ENCODE measurements around the gene UBE2N.

The UBE2N gene

DNA sequence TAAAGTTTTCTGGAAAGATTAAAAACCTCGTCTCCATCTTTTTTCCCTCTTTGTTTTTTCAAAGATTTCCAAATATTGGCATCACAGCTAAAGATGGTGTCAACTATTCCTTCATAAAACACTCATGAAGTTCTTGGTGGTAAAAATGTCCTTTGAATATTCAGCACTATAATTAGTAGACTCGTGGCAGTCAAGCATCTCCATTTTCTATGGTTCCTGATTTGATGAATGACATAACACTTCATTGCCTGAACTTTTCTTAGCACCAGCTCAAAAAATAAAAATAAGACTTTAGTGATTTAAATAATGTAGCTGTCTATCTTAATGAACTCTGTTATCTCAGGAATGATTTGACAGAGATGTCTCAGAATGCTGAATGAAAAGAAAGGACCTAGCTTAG, 19.7 kb downstream of the UBE2N start (continued):
- TF ChIP-seq ZFP41 (tag by site-specific recombination; IDR thresholded peaks at IDR 0.05; ENCODE audit: borderline replicate concordance), result no peak

DNA sequence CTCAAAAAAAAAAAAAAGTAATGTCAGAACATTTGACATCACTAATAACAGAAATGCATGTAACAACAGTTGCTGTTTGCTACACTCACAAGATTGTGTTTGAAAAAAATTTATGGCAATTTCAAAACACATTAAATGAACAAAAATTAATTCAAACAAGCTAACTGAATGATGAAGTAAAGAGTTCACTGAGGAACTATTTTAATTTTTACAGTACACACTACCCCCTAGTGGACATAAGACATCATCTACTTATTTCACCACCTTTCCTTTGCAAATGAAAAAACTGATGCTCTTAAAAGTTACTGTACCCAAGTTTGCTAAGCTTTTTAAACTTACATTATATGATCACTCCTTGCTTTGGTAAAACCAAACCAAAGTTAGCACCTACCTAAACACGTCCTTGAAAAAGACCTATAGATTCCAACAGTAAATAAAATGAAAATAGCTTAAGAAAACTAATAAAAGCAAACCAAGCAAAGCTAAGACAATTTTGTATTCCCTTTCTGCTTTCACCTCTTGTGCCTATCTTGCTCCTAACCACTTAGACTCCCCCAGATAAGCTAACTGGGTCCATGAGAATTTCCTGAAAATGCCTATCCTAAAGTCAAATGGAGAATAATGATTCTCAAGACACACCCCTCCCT, 22.2 kb downstream of the UBE2N start:
- ChIA-PET CTCF (interaction anchor here (0.5 to 4.6 kb wide), 50 partner anchors 9 to 1515 kb away, joined by 3 to 41 read pairs (median 4); partner anchors contain the start of genes EEA1, MRPL42, NUDT4 and UBE2N), POLR2A (interaction anchor here (0.7 kb wide), 1 partner anchor 414 kb away, joined by 4 read pairs; no protein-coding TSS in a partner anchor)
- H3K9me3 ChIP-seq (ENCODE audit: control insufficient read depth, insufficient read depth, low read depth, low read length), result no peaks in the 10 kb centered on the region
- H3K4me3 ChIP-seq (ENCODE audit: low read depth, low read length), result no peak overlapping the region
- peaks cover 19% of the 10 kb centered on the region; the same call in 1 of the 2 replicates for H3K4me1 ChIP-seq (ENCODE audit: control insufficient read depth, insufficient read depth, low read length)
- H3K27ac ChIP-seq (ENCODE audit: extremely low read depth, low read depth, low read length), result no peak overlapping the region
- no peaks in the 10 kb centered on the region for H3K36me3 ChIP-seq (ENCODE audit: control insufficient read depth in 2 of 2, insufficient read depth in 1 of 2, low read length in 2 of 2)
- TF ChIP-seq, protein P1, sequence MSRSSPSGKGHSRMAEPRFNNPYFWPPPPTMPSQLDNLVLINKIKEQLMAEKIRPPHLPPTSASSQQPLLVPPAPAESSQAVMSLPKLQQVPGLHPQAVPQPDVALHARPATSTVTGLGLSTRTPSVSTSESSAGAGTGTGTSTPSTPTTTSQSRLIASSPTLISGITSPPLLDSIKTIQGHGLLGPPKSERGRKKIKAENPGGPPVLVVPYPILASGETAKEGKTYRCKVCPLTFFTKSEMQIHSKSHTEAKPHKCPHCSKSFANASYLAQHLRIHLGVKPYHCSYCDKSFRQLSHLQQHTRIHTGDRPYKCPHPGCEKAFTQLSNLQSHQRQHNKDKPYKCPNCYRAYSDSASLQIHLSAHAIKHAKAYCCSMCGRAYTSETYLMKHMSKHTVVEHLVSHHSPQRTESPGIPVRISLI (tag by site-specific recombination; IDR thresholded peaks at IDR 0.05), result peak; percentile 75; the same call in 1 of the 2 replicates
- TF ChIP-seq ZNF513 (tag by site-specific recombination; IDR thresholded peaks at IDR 0.05) (peak; percentile 48), ZNF664 (tag by site-specific recombination; IDR thresholded peaks at IDR 0.05) (peak; percentile 99), ZNF654 (tag by site-specific recombination; IDR thresholded peaks at IDR 0.05; ENCODE audit: low read depth) (peak; percentile 69), ZNF660 (tag by site-specific recombination; IDR thresholded peaks at IDR 0.05) (peak; percentile 28), PRDM1 (tag by site-specific recombination; IDR thresholded peaks at IDR 0.05) (peak; percentile 88), GLIS1 (tag by site-specific recombination; IDR thresholded peaks at IDR 0.05) (no peak), ZNF335 (tag by site-specific recombination; conservative IDR thresholded peaks at IDR 0.05) (no peak), ZNF843 (tag by site-specific recombination; IDR thresholded peaks at IDR 0.05) (no peak)
- TF ChIP-seq, protein P2, sequence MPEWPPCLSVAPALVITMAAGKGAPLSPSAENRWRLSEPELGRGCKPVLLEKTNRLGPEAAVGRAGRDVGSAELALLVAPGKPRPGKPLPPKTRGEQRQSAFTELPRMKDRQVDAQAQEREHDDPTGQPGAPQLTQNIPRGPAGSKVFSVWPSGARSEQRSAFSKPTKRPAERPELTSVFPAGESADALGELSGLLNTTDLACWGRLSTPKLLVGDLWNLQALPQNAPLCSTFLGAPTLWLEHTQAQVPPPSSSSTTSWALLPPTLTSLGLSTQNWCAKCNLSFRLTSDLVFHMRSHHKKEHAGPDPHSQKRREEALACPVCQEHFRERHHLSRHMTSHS (tag by site-specific recombination; IDR thresholded peaks at IDR 0.05), result no peak

DNA sequence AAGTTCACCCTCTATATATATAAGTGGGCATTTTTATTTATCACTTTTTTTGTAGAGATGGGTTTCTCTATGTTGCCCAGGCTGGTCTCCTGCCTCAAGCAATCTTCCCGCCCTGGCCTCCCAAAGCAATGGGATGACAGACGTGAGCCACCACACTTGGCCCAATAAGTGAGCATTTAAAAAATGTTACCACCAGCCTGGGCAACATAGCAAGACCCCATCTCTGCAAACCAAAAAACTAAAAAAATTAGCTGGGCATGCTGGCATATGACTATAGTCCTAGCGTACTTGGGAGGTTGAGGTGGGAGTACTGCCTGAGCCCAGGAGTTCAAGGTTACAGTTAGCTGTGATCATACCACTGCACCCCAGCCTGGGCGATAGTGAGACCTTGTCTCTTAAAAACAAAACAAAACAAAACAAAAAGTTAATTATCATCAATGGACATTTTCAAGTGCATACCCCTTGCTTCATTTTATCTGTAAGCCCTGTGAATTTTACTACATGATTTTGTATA, 23.7 kb downstream of the UBE2N start:
- Histone ChIP-seq H3K9me3 (ENCODE audit: control insufficient read depth, insufficient read depth, low read depth, low read length) (no peaks in the 10 kb centered on the region), H3K27ac (ENCODE audit: extremely low read depth, low read depth, low read length) (no peak overlapping the region), H3K36me3 (ENCODE audit: control insufficient read depth in 2 of 2, insufficient read depth in 1 of 2, low read length in 2 of 2) (no peaks in the 10 kb centered on the region), H3K4me3 (ENCODE audit: low read depth, low read length) (no peak overlapping the region), H3K4me1 (ENCODE audit: control insufficient read depth, insufficient read depth, low read length) (peaks cover 12% of the 10 kb centered on the region; the same call in 1 of the 2 replicates)
- TF ChIP-seq ZNF843 (tag by site-specific recombination; IDR thresholded peaks at IDR 0.05), result no peak
- TF ChIP-seq ZNF121 (tag by site-specific recombination; IDR thresholded peaks at IDR 0.05), result peak; percentile 93
- POLR2A ChIA-PET, result no interaction called here
- CTCF ChIA-PET, result interaction anchor here (0.6 to 4.6 kb wide), 5 partner anchors 12 to 588 kb away, joined by 3 to 41 read pairs (median 5); partner anchors contain the start of gene MRPL42

DNA sequence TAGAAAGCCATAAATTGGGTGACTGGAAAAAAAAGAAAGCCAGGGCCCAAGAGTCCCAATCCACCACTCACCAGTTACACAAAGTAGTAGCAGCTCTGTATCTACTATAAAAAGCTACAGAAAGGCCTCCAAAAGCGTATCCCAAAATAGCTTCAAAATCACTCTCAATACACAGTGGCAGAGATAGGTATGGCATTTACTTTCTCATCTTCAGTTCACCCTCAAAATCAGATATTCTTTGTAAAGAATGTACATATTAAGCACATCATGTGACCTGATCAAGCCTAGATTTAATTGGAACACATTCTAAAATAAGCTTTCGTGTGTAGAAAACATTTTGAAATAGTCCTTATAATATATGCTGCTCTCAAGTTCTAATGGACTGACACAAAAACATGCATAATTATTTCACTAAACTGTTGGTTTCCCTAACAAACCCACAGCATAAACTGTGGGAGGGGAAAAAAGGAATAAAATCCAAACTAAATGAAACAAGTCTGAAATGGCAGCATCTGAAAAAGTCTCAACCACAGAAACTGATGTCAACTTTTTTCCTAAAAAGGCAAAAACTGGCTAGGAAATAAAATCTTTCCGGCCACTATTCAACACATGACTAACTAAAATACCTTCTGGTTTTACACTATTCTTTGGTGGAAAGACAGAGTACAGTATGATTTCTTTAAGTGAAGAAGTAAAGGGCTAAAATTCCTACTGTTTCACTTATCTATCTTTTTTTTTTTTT, 25.9 kb downstream of the UBE2N start:
- CTCF ChIA-PET, result interaction anchor here (1.3 to 2.3 kb wide), 2 partner anchors 429 to 687 kb away, joined by 3 to 7 read pairs; no protein-coding TSS in a partner anchor
- Histone ChIP-seq H3K36me3 (ENCODE audit: control insufficient read depth in 2 of 2, insufficient read depth in 1 of 2, low read length in 2 of 2) (peaks cover 0 to 3% of the 10 kb centered on the region in 2 experiments; a peak in 1 of 3 replicates), H3K27ac (ENCODE audit: extremely low read depth, low read depth, low read length) (no peak overlapping the region), H3K4me1 (ENCODE audit: control insufficient read depth, insufficient read depth, low read length) (peaks cover 4% of the 10 kb centered on the region; the same call in 1 of the 2 replicates), H3K9me3 (ENCODE audit: control insufficient read depth, insufficient read depth, low read depth, low read length) (no peaks in the 10 kb centered on the region), H3K4me3 (ENCODE audit: low read depth, low read length) (no peak overlapping the region)
- POLR2A ChIA-PET, result no interaction called here
- TF ChIP-seq REST (tag by site-specific recombination; IDR thresholded peaks at IDR 0.05) (no peak), ZBTB48 (tag by site-specific recombination; IDR thresholded peaks at IDR 0.05) (no peak), KLF10 (tag by site-specific recombination; IDR thresholded peaks at IDR 0.05) (no peak), ZNF292 (tag by site-specific recombination; IDR thresholded peaks at IDR 0.05; ENCODE audit: borderline replicate concordance, low read depth) (no peak), ZEB2 (tag by site-specific recombination; IDR thresholded peaks at IDR 0.05) (no peak), FEZF1 (tag by site-specific recombination; IDR thresholded peaks at IDR 0.05) (no peak), ZNF792 (tag by site-specific recombination; IDR thresholded peaks at IDR 0.05) (no peak), ZFP3 (tag by site-specific recombination; IDR thresholded peaks at IDR 0.05; ENCODE audit: low read depth) (no peak), ZNF239 (tag by site-specific recombination; IDR thresholded peaks at IDR 0.05) (no peak)

Measured in HEK293 (cell line).